ENCODE measurements around the gene HPCAL1. TPM values are rescaled to one million over a fixed set of nuclear protein-coding genes. Genes with fewer than 3 reads are reported as not detected.

The HPCAL1 gene
- total RNA-seq, 1 experiment from 2014 or later: 26.9 TPM

- Histone ChIP-seq H3K27me3 (replicated peaks; ENCODE audit: control insufficient read depth, insufficient read depth, low read length) (no peaks in the 10 kb centered on the region), H3K4me1 (peaks cover 31% of the 10 kb centered on the region), H3K4me3 (ENCODE audit: low read depth, low read length) (no peak overlapping the region), H3K36me3 (ENCODE audit: control insufficient read depth, insufficient read depth, low read length) (no peaks in the 10 kb centered on the region), H3K9me3 (peaks cover 7% of the 10 kb centered on the region; the same call in 1 of the 2 replicates)
- Mint-ChIP-seq H3K4me3 (ENCODE audit: unreplicated experiment) (peak overlapping the region; percentile 94), H3K4me1 (ENCODE audit: low read depth, unreplicated experiment) (peaks cover 20% of the 10 kb centered on the region), H3K36me3 (ENCODE audit: insufficient read depth, unreplicated experiment) (peaks cover 11% of the 10 kb centered on the region), H3K27ac (ENCODE audit: unreplicated experiment) (peak overlapping the region; percentile 60), H3K27me3 (ENCODE audit: insufficient read depth, unreplicated experiment) (no peaks in the 10 kb centered on the region), H3K9me3 (ENCODE audit: unreplicated experiment) (peaks cover 8% of the 10 kb centered on the region)
- BruUV-seq (replicated peaks): no TSS peak
- intact Hi-C loops (cut with micrococcal nuclease; ENCODE audit: unreplicated experiment): loop anchor here (10.0 kb wide), 1 partner anchor 116 kb away; no protein-coding TSS in a partner anchor
- TF ChIP-seq CTCF (IDR thresholded peaks at IDR 0.05; ENCODE audit: insufficient read depth in 1 of 2, low read depth in 1 of 2, low read length in 1 of 2, severe bottlenecking in 1 of 2, unreplicated experiment in 1 of 2): no peak
- no peak for DNase-seq
- CTCF ChIA-PET: no interaction called here
- POLR2A ChIA-PET: no interaction called here
Measured at GRCh38 chr2:10300328-10300920, 2.3 kb upstream of the HPCAL1 start.

GRCh38 chr2:10300997-10301940 is 1.4 kb upstream of the HPCAL1 start:
- intact Hi-C loops (cut with micrococcal nuclease; ENCODE audit: unreplicated experiment): loop anchor here (10.0 kb wide), 1 partner anchor 116 kb away; no protein-coding TSS in a partner anchor
- no peaks in the 10 kb centered on the region for H3K27me3 ChIP-seq (replicated peaks; ENCODE audit: control insufficient read depth, insufficient read depth, low read length)
- Mint-ChIP-seq H3K4me3 (ENCODE audit: unreplicated experiment) (peak overlapping the region; percentile 94), H3K9me3 (ENCODE audit: unreplicated experiment) (peaks cover 8% of the 10 kb centered on the region), H3K27ac (ENCODE audit: unreplicated experiment) (peak overlapping the region; percentile 60), H3K36me3 (ENCODE audit: insufficient read depth, unreplicated experiment) (peaks cover 11% of the 10 kb centered on the region), H3K4me1 (ENCODE audit: low read depth, unreplicated experiment) (peaks cover 20% of the 10 kb centered on the region), H3K27me3 (ENCODE audit: insufficient read depth, unreplicated experiment) (no peaks in the 10 kb centered on the region)
- BruUV-seq (replicated peaks): no TSS peak
- POLR2A ChIA-PET: interaction anchor here (0.6 to 0.9 kb wide), 4 partner anchors 63 to 357 kb away, joined by 3 to 4 read pairs (median 4); partner anchors contain the start of gene ODC1
- H3K4me3 ChIP-seq (ENCODE audit: low read depth, low read length): peak overlapping the region; percentile 53
- DNase-seq: no peak
- CTCF ChIA-PET: interaction anchor here (0.6 to 3.7 kb wide), 8 partner anchors 12 to 147 kb away, joined by 3 to 48 read pairs (median 4); partner anchors contain the start of gene ODC1
- peaks cover 1% of the 10 kb centered on the region; the same call in 1 of the 2 replicates for H3K9me3 ChIP-seq
- H3K4me1 ChIP-seq: peaks cover 24% of the 10 kb centered on the region
- TF ChIP-seq CTCF (IDR thresholded peaks at IDR 0.05; ENCODE audit: insufficient read depth in 1 of 2, low read depth in 1 of 2, low read length in 1 of 2, severe bottlenecking in 1 of 2, unreplicated experiment in 1 of 2): no peak
- H3K36me3 ChIP-seq (ENCODE audit: control insufficient read depth, insufficient read depth, low read length): no peaks in the 10 kb centered on the region

GRCh38 chr2:10301941-10302478 is 694 bp upstream of the HPCAL1 start:
- Histone ChIP-seq H3K4me3 (ENCODE audit: low read depth, low read length) (peak overlapping the region; percentile 53), H3K27me3 (replicated peaks; ENCODE audit: control insufficient read depth, insufficient read depth, low read length) (no peaks in the 10 kb centered on the region), H3K4me1 (peaks cover 23% of the 10 kb centered on the region), H3K9me3 (no peaks in the 10 kb centered on the region), H3K36me3 (ENCODE audit: control insufficient read depth, insufficient read depth, low read length) (no peaks in the 10 kb centered on the region)
- Mint-ChIP-seq H3K4me1 (ENCODE audit: low read depth, unreplicated experiment) (peaks cover 20% of the 10 kb centered on the region), H3K9me3 (ENCODE audit: unreplicated experiment) (peaks cover 8% of the 10 kb centered on the region), H3K36me3 (ENCODE audit: insufficient read depth, unreplicated experiment) (peaks cover 11% of the 10 kb centered on the region), H3K4me3 (ENCODE audit: unreplicated experiment) (peak overlapping the region; percentile 94), H3K27ac (ENCODE audit: unreplicated experiment) (peak overlapping the region; percentile 60), H3K27me3 (ENCODE audit: insufficient read depth, unreplicated experiment) (no peaks in the 10 kb centered on the region)
- BruUV-seq (replicated peaks): TSS peak; percentile 46
- CTCF ChIA-PET: interaction anchor here (0.6 to 3.7 kb wide), 12 partner anchors 10 to 258 kb away, joined by 3 to 48 read pairs (median 6); partner anchors contain the start of gene ODC1
- DNase-seq: peak in 1 of 2 experiments; percentile 43
- POLR2A ChIA-PET: interaction anchor here (0.6 to 0.9 kb wide), 5 partner anchors 62 to 358 kb away, joined by 3 to 4 read pairs (median 3); partner anchors contain the start of gene ODC1
- TF ChIP-seq CTCF (IDR thresholded peaks at IDR 0.05; ENCODE audit: insufficient read depth in 1 of 2, low read depth in 1 of 2, low read length in 1 of 2, severe bottlenecking in 1 of 2, unreplicated experiment in 1 of 2): no peak
- intact Hi-C loops (cut with micrococcal nuclease; ENCODE audit: unreplicated experiment): loop anchor here (1.0 to 10.0 kb wide), 5 partner anchors 32 to 179 kb away; no protein-coding TSS in a partner anchor

Measured in Caco-2 (cell line).